HG02642 (cell line): ENCODE results near the gene COPS2.
"Not testable (repeated sequence)": the region's sequence is repeated elsewhere in the genome, so short reads cannot be mapped to it uniquely, and the experiment has no call there.

ENCODE experiments used
- ATAC-seq: cut with Tn5 transposase; IDR thresholded peaks from one replicate; pipeline ENCODE4 v1.9.1; 2021; ENCODE audit warnings: mild to moderate bottlenecking; ENCODE audit not compliant: unreplicated experiment, poor library complexity

COPS2 gene

DNA sequence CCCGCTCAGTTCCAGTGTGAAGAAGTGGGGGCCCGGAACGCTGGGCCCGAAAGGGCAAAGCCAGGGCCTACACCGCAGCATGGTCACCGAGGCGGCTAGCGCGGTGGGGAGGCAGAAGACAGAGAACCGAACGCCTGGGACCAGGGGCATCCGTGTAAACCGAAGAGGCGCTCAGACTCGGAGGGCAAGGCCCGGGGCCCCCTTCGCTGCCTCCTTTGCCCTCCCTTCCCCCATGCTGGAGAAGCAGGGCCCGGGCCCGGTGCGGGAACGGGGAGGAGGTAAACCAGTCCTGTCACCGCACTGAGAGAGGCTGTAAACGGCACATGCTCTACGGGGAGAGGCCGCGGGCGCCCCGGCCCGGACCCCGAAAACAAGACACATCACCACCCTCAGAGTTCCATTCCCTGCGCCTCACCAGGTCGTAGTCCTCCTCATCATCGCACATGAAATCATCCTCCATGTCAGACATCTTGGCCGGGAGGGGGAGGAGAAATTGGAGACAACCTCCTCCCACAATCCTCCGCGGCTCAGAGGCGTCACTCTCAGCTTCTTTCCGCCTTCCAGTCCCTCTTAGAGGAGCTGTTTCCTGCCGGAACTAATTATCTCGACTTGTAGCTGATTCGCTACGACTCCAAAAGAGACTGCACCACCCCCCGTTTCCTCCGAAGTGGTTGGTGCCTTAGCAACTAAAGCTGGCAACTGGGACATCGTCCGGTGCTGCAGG, at the start of gene COPS2:
TSS of gene COPS2 (minus strand) at position 490 of the 724 bp plus-strand sequence. CDS start at position 469, 21 bp downstream.
- peak; percentile 93 for ATAC-seq

DNA sequence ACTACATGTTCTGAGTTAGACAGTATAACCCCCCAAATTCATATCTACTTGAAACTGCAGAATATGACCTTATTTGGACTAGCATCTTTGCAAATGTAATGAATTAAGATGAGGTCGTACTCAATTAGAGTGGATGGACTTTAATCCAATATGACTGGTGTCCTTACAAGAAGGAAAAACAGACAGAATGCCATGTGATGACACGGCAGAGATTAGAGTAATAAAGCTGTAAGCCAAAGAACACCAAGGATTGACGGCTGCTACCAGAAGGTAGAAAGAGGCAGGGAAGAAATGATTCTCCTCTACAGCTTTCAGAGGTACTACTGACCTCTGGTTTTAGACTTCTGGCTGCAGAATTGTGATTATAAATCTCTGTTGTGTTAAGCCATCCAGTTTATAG, 44.9 kb upstream of the COPS2 start:
- ATAC-seq: no peak

DNA sequence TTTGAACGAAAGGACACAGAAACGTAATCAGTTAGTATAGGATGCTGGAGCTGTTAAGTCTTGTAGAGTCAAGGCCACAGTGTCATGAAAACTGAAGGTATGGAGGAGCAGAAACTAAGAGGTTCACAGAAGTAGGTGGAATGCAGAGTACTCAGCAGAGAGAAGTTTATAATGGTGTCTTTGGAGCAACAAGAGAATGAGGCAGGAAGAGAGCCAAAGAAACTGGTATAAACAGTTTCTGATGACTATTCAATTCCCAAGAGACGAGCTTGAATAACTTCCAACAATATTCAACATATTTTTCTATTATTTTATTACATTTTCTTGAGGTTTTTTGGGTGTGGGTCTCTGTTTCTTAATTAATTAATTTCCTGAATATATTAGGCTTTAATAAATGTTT, 44.3 kb upstream of the COPS2 start:
- no peak for ATAC-seq

DNA sequence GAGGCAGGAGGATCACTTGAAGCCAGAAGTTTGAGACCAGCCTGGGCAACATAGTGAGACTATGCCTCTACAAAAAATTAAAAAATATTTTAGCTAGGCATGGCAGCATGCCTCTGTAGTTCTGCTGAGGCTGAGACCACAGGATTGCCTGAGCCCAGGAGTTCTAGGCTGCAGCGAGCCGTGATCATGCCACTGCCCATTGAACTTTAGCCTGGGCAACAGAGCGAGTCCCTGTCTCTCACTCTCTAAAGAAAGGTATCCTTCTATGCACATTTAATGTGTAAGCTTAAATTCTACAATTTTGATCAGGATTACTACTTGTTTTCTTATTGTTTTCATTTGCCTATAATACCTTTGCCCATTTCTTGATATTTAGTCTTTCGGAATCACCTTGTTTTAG, 41.5 kb upstream of the COPS2 start:
- ATAC-seq: no peak

DNA sequence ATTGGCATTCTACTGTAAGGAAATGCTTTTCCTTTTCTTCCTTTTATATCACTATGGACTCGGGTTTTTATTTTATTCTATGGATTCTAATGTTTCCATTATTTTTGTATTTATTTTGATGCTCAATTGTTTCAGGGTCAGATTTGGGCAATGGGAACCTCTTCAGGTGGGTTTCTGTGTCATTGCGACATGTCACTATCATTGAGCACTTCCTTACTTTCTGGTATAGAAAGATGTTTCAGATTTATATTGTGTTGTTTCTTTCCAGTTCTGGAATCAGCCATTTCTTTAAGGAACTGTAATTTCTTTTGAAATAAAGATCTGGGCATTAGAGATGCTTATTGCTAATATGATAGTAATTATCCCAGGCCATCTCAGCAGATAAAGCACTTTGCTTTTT, 36.5 kb upstream of the COPS2 start:
- ATAC-seq: no peak

DNA sequence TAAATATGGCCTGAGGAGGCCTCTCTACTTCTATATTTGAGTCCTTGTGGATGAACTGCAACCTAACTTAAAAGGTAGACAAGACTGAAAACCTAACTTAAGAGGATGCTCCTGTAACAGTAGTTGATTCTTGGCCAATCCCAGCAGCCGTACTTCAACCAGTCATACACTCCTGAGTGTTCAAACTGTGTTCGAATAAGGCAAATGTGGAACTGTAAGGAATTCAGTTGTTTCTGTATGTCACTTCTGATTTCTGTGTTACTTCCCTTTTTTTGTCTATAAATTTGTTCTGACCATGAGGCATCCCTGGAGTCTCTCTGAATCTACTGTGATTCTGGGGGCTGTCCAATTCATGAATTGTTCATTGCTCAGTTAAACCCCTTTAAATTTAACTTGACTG, 35.2 kb upstream of the COPS2 start:
- ATAC-seq: no peak

DNA sequence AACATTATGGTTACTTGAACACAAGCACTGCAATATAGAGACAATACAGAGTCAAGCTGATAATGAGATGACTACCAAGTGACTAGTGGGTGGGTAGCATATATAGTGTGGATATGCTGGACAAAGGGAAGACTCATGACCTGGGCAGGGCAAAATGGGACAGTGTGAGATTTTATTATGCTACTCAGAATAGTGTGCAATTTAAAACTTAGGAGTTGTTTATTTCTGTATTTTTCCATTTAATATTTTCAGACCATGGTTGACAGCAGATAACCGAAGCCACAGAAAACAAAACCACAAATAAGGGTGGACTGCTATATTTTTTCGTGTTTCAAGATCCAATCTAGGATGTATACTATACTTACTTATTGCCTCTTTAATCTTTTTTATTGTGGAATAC, 34.2 kb upstream of the COPS2 start:
- no peak for ATAC-seq

DNA sequence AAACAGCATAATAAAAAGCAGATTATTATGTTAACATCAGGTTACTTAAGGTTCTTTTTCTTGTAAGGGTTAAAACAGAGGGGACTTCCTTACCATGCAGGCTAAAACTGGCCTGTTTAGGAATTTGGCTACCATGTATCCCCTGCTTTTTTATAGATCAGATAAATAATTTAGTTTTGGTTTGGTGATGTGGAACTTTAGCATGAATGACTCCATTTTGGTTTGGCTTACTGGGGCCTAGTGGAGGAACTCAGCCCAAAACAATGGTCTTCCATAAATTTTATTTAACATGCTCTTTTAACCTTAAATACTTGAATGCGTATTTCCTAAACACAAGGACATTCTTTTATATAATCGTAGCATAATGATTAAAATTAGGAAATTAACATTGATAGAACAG, 33.5 kb upstream of the COPS2 start:
- ATAC-seq: no peak

DNA sequence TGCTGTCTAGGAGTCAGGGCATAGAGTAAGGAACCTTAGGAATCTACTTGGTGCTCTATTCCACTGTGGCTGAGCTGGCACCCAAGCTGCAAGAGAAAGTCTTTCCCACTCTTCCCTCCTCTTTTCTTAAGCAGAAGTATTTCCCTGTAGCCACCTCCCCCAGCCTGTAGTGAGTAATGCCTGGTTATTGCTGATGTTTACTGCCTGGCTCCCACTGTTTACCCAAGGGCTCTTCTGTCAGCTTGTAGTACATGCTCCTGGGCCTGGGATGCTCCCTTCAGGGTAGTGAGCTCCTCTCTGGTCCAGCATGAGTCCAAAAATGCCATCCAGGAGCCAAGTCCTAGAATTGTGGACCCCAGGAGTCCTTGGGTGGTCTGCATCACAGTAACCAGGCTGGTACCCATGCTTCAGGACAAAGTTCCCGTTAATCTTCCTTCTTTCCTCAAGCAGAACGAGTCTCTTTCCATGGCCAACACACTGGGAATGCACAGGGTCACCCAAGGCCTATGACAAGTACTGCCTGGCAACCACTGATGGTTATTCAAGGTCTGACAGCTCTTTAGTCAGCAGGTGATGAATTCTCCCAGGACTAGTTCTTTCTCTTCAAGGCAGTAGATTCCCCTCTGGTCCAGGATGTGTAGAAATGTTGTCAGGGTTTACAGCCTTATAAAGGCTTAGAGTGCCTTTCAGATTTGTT, 32.3 kb upstream of the COPS2 start:
- ATAC-seq: no peak

DNA sequence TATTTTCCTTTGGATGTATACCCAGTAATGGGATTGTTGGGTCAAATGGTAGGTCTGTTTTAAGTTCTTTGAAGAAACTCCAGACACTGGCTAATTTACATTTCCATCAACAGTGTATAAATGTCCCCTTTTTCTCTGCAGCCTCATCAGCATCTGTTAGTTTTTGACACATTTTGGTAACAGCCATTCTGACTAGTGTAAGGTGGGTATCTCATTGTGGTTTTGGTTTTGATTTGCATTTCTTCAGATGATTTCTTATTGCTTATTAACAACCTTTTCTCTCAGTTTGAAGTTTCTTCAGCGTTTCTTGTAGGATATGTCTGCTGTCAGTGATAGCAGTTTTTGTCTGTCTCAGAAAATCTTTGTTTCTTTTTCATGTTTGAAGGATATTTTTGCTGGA, 30.1 kb upstream of the COPS2 start:
- ATAC-seq: peak; percentile 75

DNA sequence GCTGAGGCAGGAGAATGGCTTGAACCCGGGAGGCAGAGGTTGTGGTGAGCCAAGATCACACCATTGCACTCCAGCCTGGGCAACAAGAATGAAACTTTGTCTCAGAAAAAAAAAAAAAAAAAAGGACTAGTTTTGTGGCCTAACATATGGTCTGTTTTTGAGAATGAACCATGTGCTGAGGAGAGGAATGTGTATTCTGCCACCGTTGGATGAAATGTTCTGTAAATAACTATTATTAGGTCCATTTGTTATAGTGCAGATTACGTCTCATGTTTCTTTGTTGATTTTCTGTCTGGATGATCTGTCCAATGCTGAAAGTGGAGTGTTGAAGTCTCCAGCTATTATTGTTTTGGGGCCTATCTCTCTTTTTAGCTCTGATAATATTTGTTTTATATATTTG, 28.3 kb upstream of the COPS2 start:
- not testable (repeated sequence) for ATAC-seq

DNA sequence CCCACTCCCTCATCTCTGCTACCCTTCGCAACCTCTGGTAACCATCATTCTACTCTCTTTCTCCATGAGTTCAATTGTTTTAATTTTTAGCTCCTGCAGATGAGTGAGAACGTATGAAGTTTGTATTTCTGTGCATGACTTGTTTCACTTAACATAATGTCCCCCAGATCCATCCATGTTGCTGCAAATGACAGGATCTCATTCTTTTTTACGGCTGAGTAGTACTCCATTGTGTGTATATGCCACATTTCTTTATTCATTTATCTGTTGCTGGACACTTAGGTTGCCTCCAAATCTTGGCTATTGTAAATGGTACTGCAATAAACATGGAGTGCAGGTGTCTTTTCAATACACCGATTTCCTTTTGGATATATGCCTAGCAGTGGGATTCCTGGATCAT, 26.7 kb upstream of the COPS2 start:
- no peak for ATAC-seq

DNA sequence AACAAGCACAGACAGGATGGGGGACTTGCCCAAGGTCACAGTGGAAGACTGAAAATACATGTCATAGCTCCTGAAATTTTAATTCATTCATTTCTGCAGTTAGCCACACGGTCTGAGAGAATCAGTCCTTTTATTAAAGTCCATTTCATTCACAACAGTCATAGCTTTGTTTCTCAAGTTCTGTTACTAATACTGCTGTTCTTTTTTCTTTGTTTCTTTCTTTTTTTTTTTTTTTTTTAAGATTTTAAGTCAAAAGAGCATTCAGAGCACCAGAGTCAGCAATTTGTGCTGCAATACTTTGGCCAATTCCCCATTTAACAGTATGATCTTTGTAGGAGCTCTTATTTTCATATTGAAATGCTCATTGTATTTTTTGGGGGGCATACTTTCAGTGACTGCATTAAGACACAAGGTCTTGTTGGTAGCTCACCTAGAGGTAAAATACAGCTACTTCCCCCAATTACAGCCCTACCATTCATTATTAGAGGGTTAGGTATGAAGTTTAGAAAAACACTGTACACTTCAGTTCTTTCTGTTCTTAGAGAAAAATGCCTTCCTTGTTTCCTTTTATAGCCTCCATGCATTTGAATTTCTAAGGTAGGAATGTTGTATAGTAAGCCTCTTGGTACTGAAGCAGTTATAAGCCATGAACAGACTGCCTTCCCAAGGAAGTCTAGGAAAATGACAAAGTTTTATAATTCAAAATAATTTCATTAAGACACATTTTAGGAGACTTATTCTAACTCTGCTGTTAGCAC, 24.2 kb upstream of the COPS2 start:
- no peak for ATAC-seq

DNA sequence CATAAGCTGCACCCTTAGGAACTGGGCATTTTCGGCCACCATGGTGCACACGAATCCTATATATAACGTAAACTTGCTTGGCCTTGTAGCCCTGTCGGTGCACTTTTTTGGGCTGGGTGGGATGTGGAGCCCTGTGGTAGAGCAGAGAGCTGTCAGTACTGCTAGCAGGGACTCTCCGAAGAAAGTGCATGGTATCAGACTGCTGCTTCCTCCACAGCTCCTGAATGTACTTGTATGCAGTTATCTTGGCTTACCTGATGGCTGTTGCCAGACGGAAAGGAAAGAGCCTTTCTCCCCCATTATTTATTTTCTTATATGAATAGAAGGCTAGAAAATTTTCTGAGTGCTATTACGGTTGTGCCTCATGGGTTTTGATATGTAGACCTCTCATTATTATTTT, 23.1 kb upstream of the COPS2 start:
- ATAC-seq: no peak

DNA sequence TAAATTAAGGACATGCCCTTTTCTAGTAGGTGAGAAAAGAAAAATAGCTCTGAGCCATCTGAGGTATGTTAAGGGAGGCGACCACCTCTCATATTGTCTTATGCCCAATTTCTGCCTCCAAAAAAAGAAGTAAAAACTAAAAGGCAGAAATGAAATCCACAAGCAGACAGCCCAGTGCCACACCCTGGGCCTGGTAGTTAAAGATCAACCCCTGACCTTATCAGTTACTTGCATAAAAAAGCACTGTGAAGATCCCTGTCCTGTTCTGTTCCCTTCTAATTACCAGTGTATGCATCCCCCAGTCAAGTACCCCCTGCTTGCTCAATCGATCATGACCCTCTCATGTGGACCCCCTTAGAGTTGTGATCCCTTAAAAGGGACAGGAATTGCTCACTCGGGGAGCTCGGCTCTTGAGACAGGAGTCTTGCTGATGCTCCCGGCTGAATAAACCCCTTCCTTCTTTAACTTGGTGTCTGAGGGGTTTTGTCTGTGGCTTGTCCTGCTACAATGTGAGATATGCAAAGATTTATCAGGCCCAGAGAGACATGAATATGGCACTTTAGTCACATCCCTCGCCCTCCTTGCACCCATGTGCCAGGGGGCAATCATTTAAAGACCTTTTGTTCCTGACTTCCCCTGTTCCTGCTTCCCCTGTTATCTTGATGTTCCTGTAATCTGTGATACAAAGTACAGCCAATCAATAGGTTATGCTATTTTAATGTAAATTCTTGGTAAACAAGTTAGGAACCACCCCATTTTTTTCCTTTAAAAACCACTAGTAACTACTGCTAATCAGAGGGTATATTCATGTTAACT, 20.4 kb upstream of the COPS2 start:
- not testable (repeated sequence) for ATAC-seq

DNA sequence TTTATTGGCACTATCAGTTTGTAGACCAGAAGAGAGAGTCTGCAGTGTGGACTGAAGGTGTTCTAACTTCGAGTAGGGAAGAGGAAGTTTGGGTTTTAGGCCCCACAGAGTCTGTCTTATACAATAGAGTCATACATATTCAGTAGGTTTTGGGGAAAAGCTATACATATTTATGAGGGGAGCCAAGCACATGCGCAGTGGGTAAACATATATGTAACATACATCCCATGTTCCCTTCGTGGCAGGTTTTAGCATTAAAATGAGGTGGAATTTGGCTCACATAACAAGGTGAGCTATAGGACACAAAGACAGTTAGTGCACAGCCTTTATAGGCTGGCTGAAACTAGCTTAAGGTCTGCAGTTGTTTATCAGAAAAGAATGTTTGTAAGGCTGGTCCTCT, 19.5 kb upstream of the COPS2 start:
- ATAC-seq: no peak

DNA sequence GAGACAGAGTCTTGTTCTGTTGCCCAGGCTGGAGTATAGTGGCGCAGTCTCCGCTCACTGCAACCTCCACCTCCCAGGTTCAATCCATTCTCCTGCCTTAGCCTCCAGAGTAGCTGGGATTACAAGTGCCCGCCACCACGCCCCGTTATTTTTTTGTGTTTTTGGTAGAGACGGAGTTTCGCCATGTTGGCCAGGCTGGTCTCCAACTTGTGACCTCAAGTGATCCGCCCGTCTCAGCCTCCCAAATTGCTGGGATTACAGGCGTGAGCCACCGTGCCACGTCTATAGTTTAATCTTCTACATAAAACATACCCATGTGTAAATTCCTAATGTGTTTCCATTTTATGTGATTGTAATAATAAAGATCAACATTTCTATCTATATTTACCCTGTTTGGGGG, 16.4 kb upstream of the COPS2 start:
- ATAC-seq: no peak

DNA sequence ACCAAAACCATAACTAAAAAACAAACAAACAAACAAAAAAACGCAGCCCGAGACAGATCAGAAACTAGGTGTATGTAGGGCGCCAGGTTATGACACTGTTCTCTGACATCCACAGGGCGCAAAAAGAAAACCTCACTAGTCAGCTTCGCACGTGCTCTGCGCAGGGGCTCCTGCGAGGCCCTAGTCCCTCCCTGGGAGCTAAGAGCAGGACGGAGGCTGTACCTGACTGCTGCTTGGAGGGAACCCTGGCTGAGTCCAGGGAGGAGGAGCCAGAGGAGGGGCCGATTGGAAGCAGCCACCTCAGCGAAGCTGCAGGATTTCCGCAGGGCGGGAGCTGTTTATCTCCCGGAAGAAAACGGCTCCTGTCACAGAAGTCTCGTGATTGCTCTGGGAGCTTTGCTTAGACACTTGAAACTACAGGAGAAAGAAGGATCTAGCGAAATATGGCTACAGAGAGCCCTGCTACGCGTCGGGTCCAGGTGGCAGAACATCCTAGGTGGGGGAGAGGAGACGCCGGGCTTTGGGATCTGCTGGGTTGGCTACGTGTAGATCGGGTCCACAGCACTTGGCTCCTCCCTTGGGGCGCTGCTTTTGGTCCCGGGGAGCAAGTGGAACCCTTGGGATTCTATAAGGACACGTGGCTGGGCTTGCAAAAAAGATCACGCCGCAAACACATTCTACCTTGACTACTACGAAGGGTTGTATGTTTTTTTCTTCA, 14.6 kb upstream of the COPS2 start, which contains the start of gene GALK2:
TSS of gene GALK2 (plus strand) at position 368 of the 718 bp plus-strand sequence. CDS start at position 444, 76 bp downstream.
- ATAC-seq: peak; percentile 97

DNA sequence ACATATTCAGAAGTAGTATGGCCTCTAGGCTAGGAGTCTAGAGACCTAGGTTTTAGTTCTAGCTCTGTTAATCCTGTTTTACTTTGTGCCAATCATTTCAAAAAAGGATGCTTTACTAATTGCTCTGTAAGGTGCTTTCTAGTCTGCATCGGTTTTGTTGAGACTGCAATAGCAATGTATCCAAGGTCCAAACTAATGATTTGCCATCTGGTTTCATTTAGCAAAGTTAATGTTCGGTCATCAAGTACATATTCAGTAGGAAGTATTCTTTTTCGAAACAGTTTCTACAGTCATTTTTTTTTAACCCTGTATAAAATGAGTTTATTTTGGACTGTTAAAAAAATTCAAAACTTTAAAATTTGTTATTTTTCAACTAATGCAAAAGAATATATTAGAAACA, 12.6 kb upstream of the COPS2 start:
- no peak for ATAC-seq

DNA sequence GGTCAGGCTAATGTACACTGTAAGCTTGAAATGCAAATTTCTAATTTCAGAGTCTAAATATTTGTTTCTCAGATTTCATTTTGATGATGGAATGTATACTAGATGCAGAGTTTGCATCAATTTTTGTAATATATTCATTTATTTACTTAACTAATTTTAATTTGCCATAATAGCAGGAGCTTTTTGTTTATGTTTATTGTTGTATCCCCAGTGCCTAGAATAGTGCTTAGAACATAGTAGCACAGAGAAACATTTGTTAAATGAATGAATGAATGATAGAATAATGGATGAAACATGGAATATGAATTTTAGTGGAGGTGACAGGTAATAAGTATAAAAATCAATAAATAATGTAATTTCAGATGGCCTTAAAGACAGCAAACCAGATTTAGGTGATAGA, 9.5 kb upstream of the COPS2 start:
- ATAC-seq: no peak
